Subcutaneous adipose tissue (tissue), 4 donors: ENCODE data around the gene MANF. TPM values are rescaled to one million over a fixed set of nuclear protein-coding genes. Genes with fewer than 3 reads are reported as not detected.

ENCODE experiments used
- total RNA-seq, 4 donors: library from RNA; depleted of rRNA; stranded (reverse); fragments of >200 nt; gene quantifications; one replicate each; pipeline ENCODE4 v1.1.0, GENCODE V29; 2016
- TF ChIP-seq, protein P1 (sequence below): fragments of 450-650 bp; IDR thresholded peaks from one replicate; pipeline ENCODE4 v1.5.1; 2016; ENCODE audit warnings: low read depth, mild to moderate bottlenecking, control low read depth, antibody characterized with exemption, moderate library complexity

MANF gene
- total RNA-seq, 4 donors from 2014 or later: 14.1 to 62.9 (median 31.6) TPM

GRCh38 chr3:51343918-51344687 lies 41.0 kb upstream of the MANF start:
- TF ChIP-seq, protein P1, sequence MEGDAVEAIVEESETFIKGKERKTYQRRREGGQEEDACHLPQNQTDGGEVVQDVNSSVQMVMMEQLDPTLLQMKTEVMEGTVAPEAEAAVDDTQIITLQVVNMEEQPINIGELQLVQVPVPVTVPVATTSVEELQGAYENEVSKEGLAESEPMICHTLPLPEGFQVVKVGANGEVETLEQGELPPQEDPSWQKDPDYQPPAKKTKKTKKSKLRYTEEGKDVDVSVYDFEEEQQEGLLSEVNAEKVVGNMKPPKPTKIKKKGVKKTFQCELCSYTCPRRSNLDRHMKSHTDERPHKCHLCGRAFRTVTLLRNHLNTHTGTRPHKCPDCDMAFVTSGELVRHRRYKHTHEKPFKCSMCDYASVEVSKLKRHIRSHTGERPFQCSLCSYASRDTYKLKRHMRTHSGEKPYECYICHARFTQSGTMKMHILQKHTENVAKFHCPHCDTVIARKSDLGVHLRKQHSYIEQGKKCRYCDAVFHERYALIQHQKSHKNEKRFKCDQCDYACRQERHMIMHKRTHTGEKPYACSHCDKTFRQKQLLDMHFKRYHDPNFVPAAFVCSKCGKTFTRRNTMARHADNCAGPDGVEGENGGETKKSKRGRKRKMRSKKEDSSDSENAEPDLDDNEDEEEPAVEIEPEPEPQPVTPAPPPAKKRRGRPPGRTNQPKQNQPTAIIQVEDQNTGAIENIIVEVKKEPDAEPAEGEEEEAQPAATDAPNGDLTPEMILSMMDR: no peak

- TF ChIP-seq, protein P1: no peak
Measured at GRCh38 chr3:51350751-51351150, 34.3 kb upstream of the MANF start.

DNA sequence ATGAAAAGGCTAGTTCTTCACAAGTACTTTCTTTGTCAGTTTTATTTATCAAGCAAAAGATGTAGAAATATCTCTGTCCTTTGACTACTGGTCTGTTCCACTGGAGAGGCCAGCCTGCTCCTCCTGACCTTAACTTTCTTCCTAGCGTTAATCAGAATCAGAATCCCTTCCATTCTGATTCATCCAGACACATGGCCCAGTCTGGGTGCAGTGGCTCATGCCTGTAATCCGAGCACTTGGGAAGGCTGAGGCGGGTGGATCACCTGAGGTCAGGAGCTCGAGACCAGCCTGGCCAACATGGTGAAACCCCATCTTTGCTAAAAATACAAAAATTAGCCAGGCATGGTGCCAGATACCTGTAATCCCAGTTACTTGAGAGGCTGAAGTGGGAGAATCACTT lies 32.0 kb upstream of the MANF start:
- TF ChIP-seq, protein P1: no peak

DNA sequence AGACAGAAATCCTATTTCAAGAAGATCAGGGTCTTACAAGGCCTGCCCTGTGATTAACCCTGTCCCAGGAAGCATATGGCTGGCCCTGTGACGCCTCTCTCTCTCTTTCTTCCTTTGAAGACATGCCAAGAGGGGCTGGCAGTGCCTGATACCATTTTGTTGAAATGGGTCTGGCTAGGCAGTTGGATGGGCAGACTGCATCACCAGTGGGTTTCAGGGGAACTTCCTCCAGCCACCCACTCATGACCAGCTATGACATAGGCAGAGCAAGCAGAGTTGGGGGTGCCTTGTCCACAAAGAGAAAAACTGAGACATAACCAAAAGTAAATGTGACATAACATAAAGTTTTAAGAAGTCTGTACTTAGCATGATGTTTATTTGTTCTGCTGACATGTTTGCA lies 31.4 kb upstream of the MANF start:
- TF ChIP-seq, protein P1: no peak

DNA sequence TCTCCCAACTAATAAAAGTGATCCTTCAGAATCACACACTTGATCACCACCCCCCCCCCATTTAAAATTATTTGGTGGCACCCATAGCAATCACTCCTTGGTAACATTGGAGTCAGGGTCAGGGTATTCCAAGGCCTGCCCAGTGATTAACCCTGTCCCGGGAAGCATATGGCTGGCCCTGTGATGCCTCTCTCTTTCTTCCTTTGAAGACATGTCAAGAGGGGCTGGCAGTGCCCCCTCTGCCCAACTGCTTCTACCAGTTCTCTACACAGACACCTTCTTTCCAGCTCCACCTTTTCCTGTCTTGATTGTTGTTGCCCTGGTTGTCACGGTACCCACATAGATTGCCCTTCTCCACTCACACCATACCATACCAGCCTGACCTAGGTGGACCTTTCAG lies 30.9 kb upstream of the MANF start:
- TF ChIP-seq, protein P1: no peak

- TF ChIP-seq, protein P1: no peak
Measured at GRCh38 chr3:51354731-51355615, 30.1 kb upstream of the MANF start.
